DMS 273 treated with DMSO at 0.1 percent for 48 hours (cell line): Measurements from ENCODE around the gene FAM171A1.
"Not testable (repeated sequence)": the region's sequence is repeated elsewhere in the genome, so short reads cannot be mapped to it uniquely, and the experiment has no call there.

ENCODE experiments used
- DNase-seq: peaks from one replicate; lab custom pipeline; 2025; lab: John Stamatoyannopoulos, UW

Gene FAM171A1

GRCh38 chr10:15208221-15208620 lies 162.9 kb downstream of the FAM171A1 start:
- no peak for DNase-seq

GRCh38 chr10:15207410-15207809 lies 163.7 kb downstream of the FAM171A1 start:
- DNase-seq: not testable (repeated sequence)

- no peak for DNase-seq
These were observed 168.4 kb downstream of the FAM171A1 start for GRCh38 chr10:15202639-15203038.

- DNase-seq: not testable (repeated sequence)
These were observed 168.8 kb downstream of the FAM171A1 start for GRCh38 chr10:15202301-15202621.

- no peak for DNase-seq
These were observed 169.3 kb downstream of the FAM171A1 start for GRCh38 chr10:15201589-15202300.

- DNase-seq: no peak
These were observed 170.5 kb downstream of the FAM171A1 start for GRCh38 chr10:15200626-15201025.

GRCh38 chr10:15197911-15198310 lies 173.2 kb downstream of the FAM171A1 start:
- no peak for DNase-seq

- DNase-seq: no peak
These were observed 173.8 kb downstream of the FAM171A1 start for GRCh38 chr10:15197276-15197675.

GRCh38 chr10:15196021-15196834 lies 174.9 kb downstream of the FAM171A1 start:
- no peak for DNase-seq

GRCh38 chr10:15189133-15189885 lies 181.8 kb downstream of the FAM171A1 start:
- no peak for DNase-seq

GRCh38 chr10:15188603-15189002 lies 182.5 kb downstream of the FAM171A1 start:
- DNase-seq: no peak

- DNase-seq: no peak
These were observed 187.2 kb downstream of the FAM171A1 start for GRCh38 chr10:15183689-15184481.

- DNase-seq: no peak
These were observed 188.4 kb downstream of the FAM171A1 start for GRCh38 chr10:15182540-15183207.

- no peak for DNase-seq
These were observed 189.4 kb downstream of the FAM171A1 start for GRCh38 chr10:15181576-15182156.

GRCh38 chr10:15180736-15181135 lies 190.4 kb downstream of the FAM171A1 start:
- no peak for DNase-seq

- DNase-seq: no peak
These were observed 194.8 kb downstream of the FAM171A1 start for GRCh38 chr10:15176269-15176668.

GRCh38 chr10:15175587-15175986 lies 195.5 kb downstream of the FAM171A1 start:
- DNase-seq: no peak

GRCh38 chr10:15172306-15172840 lies 198.7 kb downstream of the FAM171A1 start:
- DNase-seq: no peak

GRCh38 chr10:15169555-15170401 lies 201.3 kb downstream of the FAM171A1 start:
- no peak for DNase-seq
